NCI-H774 (cell line): ENCODE results near the gene SYNJ1.
"Not testable (repeated sequence)": the region's sequence is repeated elsewhere in the genome, so short reads cannot be mapped to it uniquely, and the experiment has no call there.

ENCODE experiments used
- DNase-seq: peaks from one replicate; lab custom pipeline; 2025; lab: John Stamatoyannopoulos, UW

The SYNJ1 gene

GRCh38 chr21:32733990-32734613 lies 6.3 kb upstream of the SYNJ1 start:
- no peak for DNase-seq

- no peak for DNase-seq
Observed at GRCh38 chr21:32733356-32733755, 5.5 kb upstream of the SYNJ1 start.

GRCh38 chr21:32732544-32732943 lies 4.7 kb upstream of the SYNJ1 start:
- DNase-seq = no peak

- DNase-seq = no peak
Observed at GRCh38 chr21:32728848-32729247, 1.0 kb upstream of the SYNJ1 start.

GRCh38 chr21:32728456-32728839 lies 635 bp upstream of the SYNJ1 start:
- no peak for DNase-seq

- DNase-seq = no peak
Observed at GRCh38 chr21:32726839-32727686, 750 bp downstream of the SYNJ1 start.

GRCh38 chr21:32719085-32719484 lies 8.7 kb downstream of the SYNJ1 start:
- no peak for DNase-seq

- DNase-seq = no peak
Observed at GRCh38 chr21:32717851-32718316, 9.9 kb downstream of the SYNJ1 start.

GRCh38 chr21:32716486-32716885 lies 11.3 kb downstream of the SYNJ1 start:
- DNase-seq = no peak

GRCh38 chr21:32713726-32714125 lies 14.1 kb downstream of the SYNJ1 start:
- DNase-seq = no peak

GRCh38 chr21:32712641-32713040 lies 15.2 kb downstream of the SYNJ1 start:
- DNase-seq = no peak

- no peak for DNase-seq
Observed at GRCh38 chr21:32712043-32712442, 15.8 kb downstream of the SYNJ1 start.

- no peak for DNase-seq
Observed at GRCh38 chr21:32710987-32711386, 16.8 kb downstream of the SYNJ1 start.

GRCh38 chr21:32710069-32710784 lies 17.6 kb downstream of the SYNJ1 start:
- DNase-seq = no peak

GRCh38 chr21:32708069-32708468 lies 19.7 kb downstream of the SYNJ1 start:
- DNase-seq = no peak

GRCh38 chr21:32705901-32706300 lies 21.9 kb downstream of the SYNJ1 start:
- no peak for DNase-seq

GRCh38 chr21:32705139-32705538 lies 22.7 kb downstream of the SYNJ1 start:
- DNase-seq = no peak

GRCh38 chr21:32702702-32703101 lies 25.1 kb downstream of the SYNJ1 start:
- DNase-seq = no peak

- DNase-seq = no peak
Observed at GRCh38 chr21:32698971-32699693, 28.7 kb downstream of the SYNJ1 start.

- no peak for DNase-seq
Observed at GRCh38 chr21:32698286-32698685, 29.5 kb downstream of the SYNJ1 start.

- DNase-seq = not testable (repeated sequence)
Observed at GRCh38 chr21:32695482-32695881, 32.3 kb downstream of the SYNJ1 start.

- DNase-seq = no peak
Observed at GRCh38 chr21:32693581-32693980, 34.2 kb downstream of the SYNJ1 start.
